OCI-M2 (cell line): ENCODE results near the gene HYDIN.

Experiments used
- DNase-seq: peaks from one replicate; lab custom pipeline; 2025; ENCODE audit not compliant: unreplicated experiment; lab: John Stamatoyannopoulos, UW

Gene HYDIN

DNA sequence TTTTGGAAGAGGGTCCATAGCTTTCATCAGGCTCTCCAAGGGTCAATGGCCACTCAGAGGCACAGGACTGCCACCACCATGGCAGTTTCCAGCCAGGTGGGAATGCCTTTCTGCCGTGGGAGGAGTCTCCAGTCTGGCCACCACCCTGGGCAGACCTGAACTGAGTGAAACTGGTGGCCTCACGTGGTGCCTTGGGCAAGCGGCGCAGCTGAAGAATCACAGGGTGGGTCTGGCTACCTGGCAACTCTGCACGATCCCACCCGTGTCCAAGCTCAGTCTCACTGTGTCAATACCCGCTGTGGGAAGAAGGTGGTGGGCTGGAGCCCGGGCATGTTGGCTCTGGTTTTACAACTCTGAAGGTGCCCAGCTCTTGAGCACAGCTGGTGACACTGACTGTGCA, 461.4 kb downstream of the HYDIN start:
- DNase-seq = no peak

DNA sequence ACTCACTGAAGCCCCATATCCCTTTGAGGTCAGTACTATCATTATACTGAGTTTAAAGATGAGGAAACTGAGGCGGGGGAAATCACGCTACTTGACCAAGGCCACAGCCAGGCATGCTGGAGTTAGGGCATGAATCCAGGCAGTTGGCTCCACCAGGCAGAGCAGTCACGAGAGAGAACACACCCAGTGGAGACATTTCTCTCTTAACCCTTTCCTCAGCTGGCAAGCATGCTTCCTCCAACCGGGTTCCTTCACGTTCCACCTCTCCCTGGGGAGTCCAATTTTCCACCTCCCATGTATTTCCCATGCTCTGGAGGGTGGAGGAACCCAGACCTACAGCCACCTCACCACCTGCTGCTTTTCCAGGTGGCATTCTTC, 462.3 kb downstream of the HYDIN start:
- no peak for DNase-seq

DNA sequence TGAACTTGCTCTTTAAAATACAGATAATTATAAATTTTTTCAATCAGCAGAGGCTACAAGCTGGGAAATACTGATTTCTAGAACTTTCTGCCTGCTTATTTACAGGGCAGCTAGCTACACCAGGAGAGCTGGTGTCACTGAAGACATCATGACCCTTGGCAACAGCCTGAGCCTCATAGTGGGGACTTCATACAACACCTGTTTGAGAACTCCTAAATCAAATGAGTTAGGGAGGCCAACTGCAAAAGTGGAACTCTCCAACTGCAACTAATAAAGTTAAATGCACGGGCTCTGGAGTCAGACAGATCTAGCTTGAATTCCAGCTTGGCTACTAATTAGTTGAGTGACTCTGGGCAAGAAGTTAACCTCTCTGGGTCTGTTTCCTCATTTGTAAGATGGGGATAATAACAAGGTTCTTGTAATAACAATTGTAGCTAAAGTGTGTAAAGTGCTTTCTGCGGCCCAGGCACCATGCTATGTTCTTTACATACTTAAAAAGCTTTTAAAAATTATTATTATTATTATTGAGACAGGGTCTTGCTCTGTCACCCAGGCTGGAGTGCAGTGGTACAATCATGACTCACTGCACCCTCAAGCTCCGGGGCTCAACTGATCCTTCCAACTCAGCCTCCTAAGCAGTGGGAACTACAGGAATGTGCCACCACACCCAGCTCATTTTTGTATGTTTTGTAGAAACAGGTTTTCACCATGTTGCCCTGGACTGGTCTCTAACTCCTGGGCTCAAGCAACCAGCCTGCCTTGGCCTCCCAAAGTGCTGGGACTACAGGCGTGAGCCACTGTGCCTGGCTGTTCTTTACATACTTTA, 462.9 kb downstream of the HYDIN start:
- DNase-seq = no peak

- no peak for DNase-seq
Observed at GRCh38 chr16:70766658-70767057, 463.9 kb downstream of the HYDIN start.

- DNase-seq = no peak
Observed at GRCh38 chr16:70766176-70766575, 464.3 kb downstream of the HYDIN start.

GRCh38 chr16:70765491-70765890, 465.0 kb downstream of the HYDIN start:
- no peak for DNase-seq

- no peak for DNase-seq
Observed at GRCh38 chr16:70764632-70765031, 465.9 kb downstream of the HYDIN start.

DNA sequence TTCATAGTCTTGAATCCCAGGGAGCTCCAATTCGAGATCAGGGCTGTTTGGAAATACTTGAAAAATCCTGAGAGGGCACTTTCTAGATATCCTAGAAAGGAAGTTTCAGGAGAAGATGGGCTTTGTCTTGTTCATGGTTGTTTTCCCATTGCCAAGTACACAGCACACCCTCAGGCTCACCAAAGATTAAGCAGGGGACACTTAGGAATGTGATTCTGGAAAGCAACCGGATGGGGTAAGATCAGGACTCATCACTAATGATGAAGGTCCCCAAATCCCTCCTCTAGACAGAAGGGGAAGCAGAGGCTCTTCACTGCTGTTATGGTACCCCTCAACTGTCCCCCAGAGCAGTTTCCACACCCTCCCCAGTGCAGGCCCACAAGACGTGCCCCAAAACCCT, 470.3 kb downstream of the HYDIN start:
- no peak for DNase-seq

DNA sequence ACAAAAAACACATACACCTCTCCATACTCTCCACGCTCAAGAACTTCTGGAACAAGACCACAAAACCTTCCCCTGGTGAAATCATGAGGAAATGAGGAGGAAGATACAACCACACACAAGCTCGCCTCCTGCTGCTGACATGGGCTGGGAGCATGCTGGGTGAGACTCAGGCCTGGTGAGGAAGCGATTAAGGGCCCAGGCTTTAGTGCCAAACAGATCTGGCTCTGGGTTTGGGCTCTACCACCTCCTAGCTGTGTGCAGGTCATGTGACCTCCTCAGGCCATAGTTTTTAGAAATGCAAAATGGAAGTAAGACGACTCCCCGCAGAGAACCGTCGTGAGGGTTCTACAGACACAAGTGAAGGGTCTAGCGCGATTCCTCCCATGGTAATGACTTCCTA, 470.9 kb downstream of the HYDIN start:
- DNase-seq = no peak

- no peak for DNase-seq
Observed at GRCh38 chr16:70758786-70759185, 471.7 kb downstream of the HYDIN start.
